ENCODE measurements around the gene RAB44.

RAB44 gene

GRCh38 chr6:36662827-36663256 lies 34.8 kb upstream of the RAB44 start:
- in situ Hi-C loops (cut with MboI; ENCODE audit: low sequenced_read_pairs): no loop called here
- Histone ChIP-seq H3K9me3 (no peaks in the 10 kb centered on the region), H3K4me1 (peaks cover 13% of the 10 kb centered on the region), H3K27me3 (ENCODE audit: low read depth) (no peaks in the 10 kb centered on the region), H3K4me3 (no peak overlapping the region), H3K36me3 (replicated peaks) (no peaks in the 10 kb centered on the region)
- no peak for DNase-seq (ENCODE audit: low spot score in 2 of 2)

DNA sequence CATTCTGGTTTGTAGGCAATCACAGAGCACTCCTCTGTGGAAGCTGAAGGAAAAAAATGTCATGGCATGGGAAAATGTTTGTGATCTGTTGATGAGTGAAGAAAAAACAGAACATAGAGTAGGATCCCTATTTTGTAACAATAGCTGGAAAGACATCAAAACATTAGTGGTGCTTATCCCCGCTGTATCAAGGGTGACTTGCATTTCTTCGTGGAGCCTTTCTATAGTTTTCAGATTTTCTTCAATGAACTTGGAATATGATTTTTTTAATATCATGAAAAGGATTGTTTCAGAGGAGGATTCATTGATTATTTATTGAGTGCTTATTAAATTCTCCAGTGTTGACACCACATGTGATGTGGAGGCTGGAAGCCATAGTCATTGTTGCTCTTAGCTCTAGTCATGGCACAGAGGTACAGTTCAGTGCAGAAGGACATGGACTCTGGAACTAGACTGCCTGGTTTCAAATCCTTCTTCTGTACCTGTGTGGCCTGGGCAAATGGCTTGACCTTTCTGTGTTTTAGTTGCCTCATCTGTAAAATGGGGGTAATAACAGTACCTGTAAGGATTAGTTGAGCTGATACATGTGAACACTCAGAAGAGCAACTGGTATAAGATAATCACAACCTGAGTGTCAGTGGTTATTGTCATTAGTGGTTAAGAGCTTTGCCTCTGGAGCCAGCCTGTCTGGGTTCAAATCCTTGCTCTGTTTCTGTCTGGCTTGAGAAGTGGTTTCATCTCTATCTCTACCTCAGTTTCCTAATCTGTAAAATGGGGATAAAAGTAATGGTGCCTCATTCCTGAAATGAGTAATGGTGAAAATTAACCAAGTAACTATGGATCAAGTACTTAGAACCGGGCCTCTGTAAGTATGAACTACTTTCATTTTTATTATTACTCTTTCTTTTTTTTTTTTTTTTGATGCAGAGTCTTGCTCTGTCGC lies 33.9 kb upstream of the RAB44 start:
- DNase-seq (ENCODE audit: low spot score in 2 of 2): no peak

GRCh38 chr6:36665180-36665579 lies 32.4 kb upstream of the RAB44 start:
- Histone ChIP-seq H3K4me1 (peaks cover 13% of the 10 kb centered on the region), H3K9me3 (no peaks in the 10 kb centered on the region)
- no peak for DNase-seq (ENCODE audit: low spot score in 2 of 2)

More for the DNA sequence above, 33.9 kb upstream of the RAB44 start:
- Histone ChIP-seq H3K4me1 (peaks cover 13% of the 10 kb centered on the region), H3K9me3 (no peaks in the 10 kb centered on the region), H3K36me3 (replicated peaks) (no peaks in the 10 kb centered on the region), H3K27me3 (ENCODE audit: low read depth) (no peaks in the 10 kb centered on the region), H3K4me3 (no peak overlapping the region)
- in situ Hi-C loops (cut with MboI; ENCODE audit: low sequenced_read_pairs): no loop called here

GRCh38 chr6:36666287-36666686 lies 31.3 kb upstream of the RAB44 start:
- Histone ChIP-seq H3K4me1 (peaks cover 13% of the 10 kb centered on the region), H3K27me3 (ENCODE audit: low read depth) (no peaks in the 10 kb centered on the region), H3K36me3 (replicated peaks) (no peaks in the 10 kb centered on the region), H3K9me3 (no peaks in the 10 kb centered on the region), H3K4me3 (no peak overlapping the region)
- DNase-seq (ENCODE audit: low spot score in 2 of 2): no peak
- in situ Hi-C loops (cut with MboI; ENCODE audit: low sequenced_read_pairs): no loop called here

More at GRCh38 chr6:36665180-36665579, 32.4 kb upstream of the RAB44 start:
- in situ Hi-C loops (cut with MboI; ENCODE audit: low sequenced_read_pairs): no loop called here
- H3K27me3 ChIP-seq (ENCODE audit: low read depth): no peaks in the 10 kb centered on the region
- no peak overlapping the region for H3K4me3 ChIP-seq
- H3K36me3 ChIP-seq (replicated peaks): no peaks in the 10 kb centered on the region

- Histone ChIP-seq H3K4me3 (no peak overlapping the region), H3K4me1 (peaks cover 13% of the 10 kb centered on the region), H3K27me3 (ENCODE audit: low read depth) (no peaks in the 10 kb centered on the region), H3K9me3 (no peaks in the 10 kb centered on the region), H3K36me3 (replicated peaks) (no peaks in the 10 kb centered on the region)
- peak; percentile 80 to 90 for DNase-seq (ENCODE audit: low spot score in 2 of 2)
- in situ Hi-C loops (cut with MboI; ENCODE audit: low sequenced_read_pairs): no loop called here
Observed at GRCh38 chr6:36666826-36667591, 30.6 kb upstream of the RAB44 start.

DNA sequence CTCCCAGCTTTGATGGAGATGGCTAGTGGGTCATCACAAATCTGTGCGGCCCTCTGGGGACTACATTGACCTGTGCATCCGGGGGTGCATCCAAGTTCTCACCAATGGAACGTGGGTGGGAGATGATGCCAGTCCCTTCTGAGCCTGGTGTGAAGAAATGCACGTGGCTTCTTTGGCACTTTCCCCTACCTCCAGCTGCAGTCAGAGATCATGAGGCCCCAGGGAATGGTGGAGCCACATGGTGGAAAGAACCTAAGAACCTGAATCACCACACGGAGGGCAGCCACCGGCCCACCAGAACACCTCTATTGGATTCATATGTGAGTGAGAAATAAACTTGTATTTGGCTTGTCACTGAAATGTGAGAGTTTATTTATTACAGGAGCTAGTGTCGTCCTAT lies 29.0 kb upstream of the RAB44 start:
- Histone ChIP-seq H3K36me3 (replicated peaks) (no peaks in the 10 kb centered on the region), H3K27me3 (ENCODE audit: low read depth) (no peaks in the 10 kb centered on the region), H3K4me3 (no peak overlapping the region), H3K9me3 (no peaks in the 10 kb centered on the region), H3K4me1 (peaks cover 13% of the 10 kb centered on the region)
- no peak for DNase-seq (ENCODE audit: low spot score in 2 of 2)
- in situ Hi-C loops (cut with MboI; ENCODE audit: low sequenced_read_pairs): no loop called here

DNA sequence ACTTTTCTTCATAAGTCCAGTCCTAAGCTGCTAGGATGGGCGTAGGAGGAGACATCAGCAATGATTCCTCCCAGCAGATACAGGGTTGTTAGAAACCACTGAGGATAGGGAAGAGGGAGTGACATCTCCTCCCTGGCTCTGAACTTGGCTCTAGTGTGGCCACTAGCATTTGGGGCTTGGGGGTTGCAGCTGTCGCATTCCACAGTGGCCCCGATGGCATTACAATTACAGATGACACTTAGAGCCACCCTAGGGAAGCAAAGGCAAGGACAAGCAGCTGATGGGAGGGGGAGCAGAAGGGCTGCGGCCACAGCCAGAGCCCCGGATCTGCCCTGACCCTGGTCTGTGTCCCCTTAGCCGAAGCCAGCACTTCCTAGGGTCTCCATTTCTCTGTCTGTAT lies 28.6 kb upstream of the RAB44 start:
- Histone ChIP-seq H3K4me3 (no peak overlapping the region), H3K4me1 (peaks cover 13% of the 10 kb centered on the region), H3K36me3 (replicated peaks) (no peaks in the 10 kb centered on the region), H3K27me3 (ENCODE audit: low read depth) (no peaks in the 10 kb centered on the region), H3K9me3 (no peaks in the 10 kb centered on the region)
- in situ Hi-C loops (cut with MboI; ENCODE audit: low sequenced_read_pairs): no loop called here
- DNase-seq (ENCODE audit: low spot score in 2 of 2): no peak

- H3K4me3 ChIP-seq: no peak overlapping the region
- no peaks in the 10 kb centered on the region for H3K9me3 ChIP-seq
- no peaks in the 10 kb centered on the region for H3K27me3 ChIP-seq (ENCODE audit: low read depth)
- peaks cover 13% of the 10 kb centered on the region for H3K4me1 ChIP-seq
- in situ Hi-C loops (cut with MboI; ENCODE audit: low sequenced_read_pairs): no loop called here
- no peak for DNase-seq (ENCODE audit: low spot score in 2 of 2)
- H3K36me3 ChIP-seq (replicated peaks): no peaks in the 10 kb centered on the region
Observed at GRCh38 chr6:36670271-36670670, 27.4 kb upstream of the RAB44 start.

GRCh38 chr6:36671687-36672375 lies 25.8 kb upstream of the RAB44 start:
- no peaks in the 10 kb centered on the region for H3K9me3 ChIP-seq
- H3K4me1 ChIP-seq: peaks cover 8% of the 10 kb centered on the region
- in situ Hi-C loops (cut with MboI; ENCODE audit: low sequenced_read_pairs): no loop called here
- DNase-seq (ENCODE audit: low spot score in 2 of 2): peak in 1 of 2 experiments; percentile 40
- no peaks in the 10 kb centered on the region for H3K36me3 ChIP-seq (replicated peaks)
- H3K27me3 ChIP-seq (ENCODE audit: low read depth): no peaks in the 10 kb centered on the region
- H3K4me3 ChIP-seq: no peak overlapping the region

DNA sequence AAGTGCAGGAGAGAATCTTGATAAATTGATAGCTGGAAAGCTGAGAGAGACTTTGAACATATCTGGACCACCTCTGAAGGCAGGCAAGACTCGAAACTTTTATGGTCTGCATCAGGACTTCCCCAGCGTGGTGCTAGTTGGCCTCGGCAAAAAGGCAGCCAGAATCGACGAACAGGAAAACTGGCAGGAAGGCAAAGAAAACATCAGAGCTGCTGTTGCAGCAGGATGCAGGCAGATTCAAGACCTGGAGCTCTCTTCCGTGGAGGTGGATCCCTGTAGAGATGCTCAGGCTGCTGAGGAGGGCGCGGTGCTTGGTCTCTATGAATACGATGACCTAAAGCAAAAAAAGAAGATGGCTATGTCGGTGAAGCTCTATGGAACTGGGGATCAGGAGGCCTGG lies 23.7 kb upstream of the RAB44 start:
- DNase-seq (ENCODE audit: low spot score in 2 of 2): no peak
- H3K36me3 ChIP-seq (replicated peaks): no peaks in the 10 kb centered on the region
- H3K27me3 ChIP-seq (ENCODE audit: low read depth): no peaks in the 10 kb centered on the region
- no peaks in the 10 kb centered on the region for H3K9me3 ChIP-seq
- in situ Hi-C loops (cut with MboI; ENCODE audit: low sequenced_read_pairs): no loop called here
- H3K4me1 ChIP-seq: peaks cover 7% of the 10 kb centered on the region
- no peak overlapping the region for H3K4me3 ChIP-seq

DNA sequence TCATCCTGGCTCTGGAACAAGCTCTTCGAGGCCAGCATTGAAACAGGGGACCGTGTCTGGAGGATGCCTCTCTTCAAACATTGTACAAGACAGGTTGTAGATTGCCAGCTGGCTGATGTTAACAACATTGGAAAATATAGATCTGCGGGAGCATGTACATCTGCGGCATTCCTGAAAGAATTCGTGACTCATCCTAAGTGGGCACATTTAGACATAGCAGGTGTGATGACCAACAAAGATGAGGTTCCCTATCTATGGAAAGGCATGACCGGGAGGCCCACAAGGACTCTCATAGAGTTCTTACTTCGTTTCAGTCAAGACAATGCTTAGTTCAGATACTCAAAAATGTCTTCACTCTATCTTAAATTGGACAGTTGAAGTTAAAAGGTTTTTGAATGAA lies 22.7 kb upstream of the RAB44 start:
- no peaks in the 10 kb centered on the region for H3K9me3 ChIP-seq
- no peaks in the 10 kb centered on the region for H3K36me3 ChIP-seq (replicated peaks)
- H3K27me3 ChIP-seq (ENCODE audit: low read depth): no peaks in the 10 kb centered on the region
- peaks cover 7% of the 10 kb centered on the region for H3K4me1 ChIP-seq
- no peak for DNase-seq (ENCODE audit: low spot score in 2 of 2)
- H3K4me3 ChIP-seq: no peak overlapping the region
- in situ Hi-C loops (cut with MboI; ENCODE audit: low sequenced_read_pairs): no loop called here

- H3K36me3 ChIP-seq (replicated peaks): no peaks in the 10 kb centered on the region
- in situ Hi-C loops (cut with MboI; ENCODE audit: low sequenced_read_pairs): no loop called here
- peaks cover 10% of the 10 kb centered on the region for H3K4me1 ChIP-seq
- H3K4me3 ChIP-seq: no peak overlapping the region
- no peaks in the 10 kb centered on the region for H3K27me3 ChIP-seq (ENCODE audit: low read depth)
- DNase-seq (ENCODE audit: low spot score in 2 of 2): peak in 1 of 2 experiments; percentile 32
- no peaks in the 10 kb centered on the region for H3K9me3 ChIP-seq
Observed at GRCh38 chr6:36676141-36677058, 21.2 kb upstream of the RAB44 start.

Measured in HAP-1 (cell line).